Stimulated activated CD8-positive, alpha-beta memory T cell treated with anti-CD3 and anti-CD28 coated beads, Interleukin-4, amount 100 ng/mL, for 24 hours (primary cell): ENCODE measurements around the gene KCNQ4.

Experiments used
- DNase-seq: peaks from one replicate; pipeline ENCODE4 v3.0.0-alpha.2; 2020; ENCODE audit warnings: low read depth

KCNQ4 gene

DNA sequence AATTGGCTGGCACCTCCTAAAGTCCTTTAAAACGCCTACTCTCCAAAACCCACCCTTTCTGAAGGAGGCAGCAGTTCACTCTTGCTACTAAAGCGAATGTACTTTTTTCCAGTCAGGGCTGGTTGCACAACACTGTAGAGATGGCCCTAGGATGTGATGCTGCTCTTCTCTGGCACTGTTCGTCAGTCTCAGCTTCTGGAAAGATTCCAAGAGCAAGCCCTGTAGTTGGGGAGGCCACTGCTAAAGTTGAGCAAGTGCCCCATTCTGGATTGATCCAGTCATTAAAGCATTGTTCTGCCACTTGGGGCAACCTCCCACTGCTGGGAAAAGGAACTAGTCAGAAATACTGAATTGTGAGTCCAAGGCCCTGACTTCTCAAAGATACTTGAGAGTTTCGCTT lies 28.5 kb upstream of the KCNQ4 start:
- no peak for DNase-seq

DNA sequence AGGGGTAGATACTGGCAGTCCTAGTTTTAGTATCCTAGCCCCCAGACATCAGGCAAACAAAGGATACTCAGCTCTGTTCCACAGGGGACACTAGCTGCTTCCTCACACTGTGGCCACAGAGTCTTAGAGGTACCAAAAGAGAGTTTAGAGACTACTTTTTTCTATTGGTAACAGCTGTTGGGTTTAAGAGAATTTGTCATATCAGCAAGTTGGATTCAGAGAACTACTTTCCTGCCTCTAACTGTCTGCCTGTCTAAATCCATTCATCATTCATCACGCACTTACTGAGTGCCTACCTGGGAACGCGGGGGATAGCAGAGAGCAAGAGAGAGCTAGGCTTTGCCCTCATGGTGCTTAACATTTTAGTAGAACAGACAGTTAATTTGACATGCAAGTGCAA lies 27.1 kb upstream of the KCNQ4 start:
- DNase-seq: no peak

DNA sequence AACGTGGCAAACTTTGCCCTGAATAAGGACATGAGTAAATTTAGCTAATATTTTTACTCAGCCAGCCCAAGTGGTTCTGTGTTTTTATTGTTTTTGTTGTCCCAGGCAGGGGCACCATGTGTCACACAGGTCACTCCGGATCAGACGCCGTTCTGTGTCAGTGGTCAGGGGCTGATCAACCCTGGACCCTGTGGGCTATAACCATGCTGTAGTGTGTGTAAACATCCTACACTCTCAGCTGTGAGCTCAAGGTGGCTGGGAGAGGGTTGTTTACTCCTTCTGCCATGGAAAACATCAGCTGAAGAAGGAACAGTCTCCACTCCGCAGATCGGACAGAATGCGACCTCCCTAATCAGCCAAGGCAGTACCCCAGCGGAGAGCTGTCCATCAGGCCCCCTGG lies 26.5 kb upstream of the KCNQ4 start:
- no peak for DNase-seq

DNA sequence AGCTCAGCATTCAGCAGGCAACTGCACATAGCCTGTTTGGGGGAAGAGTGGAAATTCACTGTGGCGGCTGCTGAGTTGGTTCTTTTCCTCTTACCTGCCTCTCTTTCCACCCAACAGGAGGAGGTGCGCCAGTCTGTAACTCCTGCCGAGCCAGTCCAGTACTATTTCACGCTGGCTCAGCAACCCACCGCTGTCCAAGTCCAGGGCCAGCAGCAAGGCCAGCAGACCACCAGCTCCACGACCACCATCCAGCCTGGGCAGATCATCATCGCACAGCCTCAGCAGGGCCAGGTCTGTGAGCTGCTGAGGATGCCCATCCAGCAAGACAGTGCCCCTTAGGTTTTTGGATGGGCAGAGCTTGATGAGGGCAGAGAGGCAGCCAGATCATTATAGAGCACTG lies 25.6 kb upstream of the KCNQ4 start:
- DNase-seq: no peak

DNA sequence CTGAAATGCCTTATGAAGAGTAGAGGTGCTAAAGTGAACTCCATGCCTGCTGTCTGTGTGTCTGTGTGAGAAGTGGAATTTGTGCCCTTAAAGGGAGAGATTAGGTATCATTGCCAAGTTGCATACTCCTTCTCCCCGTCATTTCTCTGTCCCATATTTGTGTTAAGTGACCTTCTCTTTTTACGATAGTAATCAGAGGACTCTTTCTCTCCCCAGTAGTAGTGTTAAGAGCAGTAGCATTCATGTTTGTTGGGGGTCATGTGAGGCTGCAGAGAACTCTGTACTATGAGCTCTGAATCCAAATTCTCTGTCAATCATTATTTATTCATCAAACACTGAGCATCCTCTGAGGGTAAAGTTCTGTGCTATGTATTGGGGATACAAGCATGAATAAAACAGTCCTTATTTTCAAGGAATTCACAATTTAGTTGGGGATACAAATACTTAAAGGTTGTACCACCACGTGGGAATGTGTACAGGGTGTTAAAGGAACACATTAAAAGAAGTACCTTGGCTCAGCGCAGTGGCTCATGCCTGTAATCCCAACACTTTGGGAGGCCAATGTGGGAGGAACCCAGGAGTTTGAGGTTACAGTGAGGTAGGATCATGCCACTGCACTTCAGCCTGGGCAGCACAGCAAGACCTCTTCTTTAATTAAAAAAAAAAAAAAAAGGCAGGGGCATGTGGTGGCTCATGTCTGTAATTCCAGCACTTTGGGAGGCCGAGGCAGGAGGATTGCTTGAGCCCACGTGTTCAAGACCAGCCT lies 24.8 kb upstream of the KCNQ4 start:
- DNase-seq: no peak

DNA sequence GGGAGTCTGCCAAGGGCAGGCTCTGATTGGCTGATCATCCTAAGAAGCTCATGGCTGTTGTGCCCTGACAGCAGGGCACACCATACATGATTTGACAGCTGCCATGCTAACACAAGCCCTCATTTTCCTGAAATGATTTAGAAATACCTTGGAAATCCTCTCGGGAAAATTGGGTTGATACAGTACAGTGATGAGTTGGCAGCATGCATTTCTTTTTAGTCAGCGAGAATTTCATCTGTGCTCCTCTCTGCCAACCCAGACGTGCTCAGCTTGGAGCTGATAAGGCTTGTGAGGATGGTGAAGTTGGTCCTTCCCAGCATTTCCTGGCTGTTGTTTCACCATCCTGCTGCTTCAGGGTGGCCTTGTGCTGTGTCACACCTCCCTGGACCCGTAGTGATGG lies 22.6 kb upstream of the KCNQ4 start:
- no peak for DNase-seq

- DNase-seq: no peak
Observed at GRCh38 chr1:40762144-40762923, 21.3 kb upstream of the KCNQ4 start.

- DNase-seq: no peak
Observed at GRCh38 chr1:40763742-40764532, 19.6 kb upstream of the KCNQ4 start.

DNA sequence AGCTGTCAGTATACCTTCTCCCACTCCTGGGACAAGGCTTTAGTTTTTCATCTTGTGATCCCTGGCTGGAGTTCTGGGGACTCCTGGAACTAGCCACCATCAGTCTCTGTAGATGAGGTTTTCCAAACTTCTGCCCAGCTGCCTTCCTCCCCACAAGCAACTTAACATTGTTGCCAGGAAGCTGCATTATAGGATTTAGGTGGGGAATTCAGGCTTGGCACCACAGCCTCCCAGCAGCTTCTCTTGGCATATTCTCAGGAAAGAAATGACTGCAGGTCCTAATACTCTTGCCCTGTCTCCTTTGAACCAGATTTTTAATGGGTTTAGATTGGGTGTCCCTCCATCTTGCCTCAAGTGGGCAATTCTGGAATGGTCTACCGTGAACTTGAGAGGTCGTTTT lies 18.6 kb upstream of the KCNQ4 start:
- DNase-seq: no peak

GRCh38 chr1:40766017-40766416 lies 17.6 kb upstream of the KCNQ4 start:
- DNase-seq: no peak

- no peak for DNase-seq
Observed at GRCh38 chr1:40766560-40766959, 17.0 kb upstream of the KCNQ4 start.

GRCh38 chr1:40768146-40768990 lies 15.2 kb upstream of the KCNQ4 start:
- DNase-seq: no peak

- no peak for DNase-seq
Observed at GRCh38 chr1:40769815-40770214, 13.8 kb upstream of the KCNQ4 start.

DNA sequence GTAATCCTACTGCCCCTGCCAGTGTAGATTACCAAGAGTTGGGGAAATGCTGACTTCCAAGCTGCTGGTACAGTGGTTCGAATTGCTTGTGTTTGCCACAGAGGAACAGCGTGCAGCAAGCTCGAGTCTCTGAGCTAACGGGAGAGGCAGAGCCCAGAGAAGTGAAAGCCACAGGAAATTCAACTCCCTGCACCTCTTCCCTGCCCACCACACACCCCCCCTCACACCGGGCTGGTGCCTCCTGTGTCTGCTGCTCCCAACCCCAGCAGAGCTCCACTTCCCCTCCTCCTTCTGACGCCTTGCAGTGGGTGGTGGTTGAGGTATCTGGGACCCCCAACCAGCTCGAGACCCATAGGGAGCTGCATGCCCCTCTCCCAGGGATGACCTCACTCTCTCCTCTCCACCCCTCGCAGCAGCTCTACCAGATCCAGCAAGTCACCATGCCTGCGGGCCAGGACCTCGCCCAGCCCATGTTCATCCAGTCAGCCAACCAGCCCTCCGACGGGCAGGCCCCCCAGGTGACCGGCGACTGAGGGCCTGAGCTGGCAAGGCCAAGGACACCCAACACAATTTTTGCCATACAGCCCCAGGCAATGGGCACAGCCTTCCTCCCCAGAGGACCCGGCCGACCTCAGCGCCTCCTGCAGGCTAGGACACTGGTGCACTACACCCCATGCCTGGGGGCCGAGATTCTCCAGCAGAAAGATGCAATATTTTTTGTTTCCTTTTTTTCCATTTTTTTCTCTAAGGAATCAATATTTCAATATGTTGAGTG lies 13.1 kb upstream of the KCNQ4 start:
- no peak for DNase-seq

DNA sequence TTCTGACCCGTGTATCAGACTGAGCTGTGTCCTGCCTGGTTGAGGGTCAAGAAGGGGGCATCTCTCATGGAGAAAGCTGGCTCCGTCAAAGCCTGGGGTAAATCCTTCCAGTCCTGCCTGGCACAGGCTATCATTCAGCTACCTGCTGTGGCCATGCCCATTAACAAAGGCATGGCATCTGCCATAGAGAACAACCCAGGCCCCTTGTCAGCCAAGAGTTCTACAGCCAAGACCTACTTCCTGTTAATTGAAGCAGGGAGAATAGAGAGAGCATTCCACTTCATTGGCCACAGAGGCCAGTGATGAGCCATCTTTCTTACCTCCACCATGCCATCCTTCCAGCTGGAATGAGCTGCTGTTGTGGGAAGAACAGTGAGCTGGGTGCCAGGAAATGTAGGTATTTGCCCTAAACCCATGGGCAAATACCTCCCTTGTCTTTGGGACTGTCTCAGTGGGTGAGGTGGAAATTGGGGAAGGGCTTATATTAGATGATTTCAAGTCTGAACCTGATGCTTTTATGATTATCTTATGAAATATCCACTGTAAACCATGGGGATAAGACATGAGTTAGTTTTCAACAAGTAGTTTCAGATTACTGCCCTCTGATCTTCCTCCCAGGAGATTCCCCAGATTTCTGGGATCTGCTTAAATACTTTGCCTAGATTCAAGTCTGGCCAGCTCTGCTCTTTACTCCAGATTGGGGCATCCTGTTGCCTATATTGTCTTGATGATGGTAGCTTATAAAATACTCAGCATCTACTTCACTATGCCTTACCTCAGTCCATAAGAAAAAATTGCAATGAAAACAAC lies 11.2 kb upstream of the KCNQ4 start:
- DNase-seq: no peak

- no peak for DNase-seq
Observed at GRCh38 chr1:40773748-40774265, 9.8 kb upstream of the KCNQ4 start.

GRCh38 chr1:40774266-40774998 lies 9.2 kb upstream of the KCNQ4 start:
- DNase-seq: peak; percentile 46

- DNase-seq: no peak
Observed at GRCh38 chr1:40776236-40777072, 7.1 kb upstream of the KCNQ4 start.
